ENCODE results near the gene RTL9.
"Not testable (repeated sequence)": the region's sequence is repeated elsewhere in the genome, so short reads cannot be mapped to it uniquely, and the experiment has no call there.

The RTL9 gene

DNA sequence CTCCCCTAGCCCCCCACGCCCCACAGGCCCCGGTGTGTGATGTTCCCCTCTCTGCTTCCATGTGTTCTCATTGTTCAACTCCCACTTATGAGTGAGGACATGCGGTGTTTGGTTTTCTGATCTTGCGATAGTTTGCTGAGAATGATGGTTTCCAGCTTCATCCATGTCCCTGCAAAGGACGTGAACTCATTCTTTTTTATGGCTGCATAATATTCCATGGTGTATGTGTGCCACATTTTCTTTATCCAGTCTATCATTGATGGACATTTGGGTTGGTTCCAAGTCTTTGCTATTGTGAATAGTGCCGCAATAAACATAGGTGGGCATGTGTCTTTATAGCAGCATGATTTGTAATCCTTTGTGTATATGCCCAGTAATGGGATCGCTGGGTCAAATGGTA lies 47.6 kb downstream of the RTL9 start:
- not testable (repeated sequence) for DNase-seq (ENCODE audit: low spot score)

- DNase-seq (ENCODE audit: low spot score), result no peak
Observed at GRCh38 chrX:110406822-110407221, 48.2 kb downstream of the RTL9 start.

- peak; percentile 47 for DNase-seq (ENCODE audit: low spot score)
Observed at GRCh38 chrX:110407910-110408545, 49.4 kb downstream of the RTL9 start.
